Muscle layer of colon (tissue), 2 donors: ENCODE data around the gene TAF4.
"Not testable (repeated sequence)": the region's sequence is repeated elsewhere in the genome, so short reads cannot be mapped to it uniquely, and the experiment has no call there.

Experiments used
- H3K27ac ChIP-seq: one replicate; pipeline ENCODE4 v1.7.0; 2013; ENCODE audit warnings: low read depth, mild to moderate bottlenecking, low read length, moderate library complexity
- H3K27me3 ChIP-seq, 2 donors: one replicate each; pipeline ENCODE4 v1.7.0; 2013; ENCODE audit warnings: low read length in 2 of 2, mild to moderate bottlenecking in 2 of 2; ENCODE audit not compliant: insufficient read depth in 2 of 2, control insufficient read depth in 1 of 2
- H3K36me3 ChIP-seq: one replicate; pipeline ENCODE4 v1.7.0; 2013; ENCODE audit warnings: mild to moderate bottlenecking, low read length; ENCODE audit not compliant: insufficient read depth
- H3K4me1 ChIP-seq: one replicate; pipeline ENCODE4 v1.7.0; 2013; ENCODE audit warnings: mild to moderate bottlenecking, low read length; ENCODE audit not compliant: insufficient read depth
- H3K4me3 ChIP-seq, 2 donors: one replicate each; pipeline ENCODE4 v1.7.0; 2013; ENCODE audit warnings: low read length in 2 of 2, low read depth in 1 of 2, mild to moderate bottlenecking in 1 of 2, moderate library complexity in 1 of 2
- H3K9ac ChIP-seq: one replicate; pipeline ENCODE4 v1.7.0; 2013; ENCODE audit warnings: low read length
- H3K9me3 ChIP-seq: one replicate; pipeline ENCODE4 v1.7.0; 2013; ENCODE audit warnings: mild to moderate bottlenecking, low read length
- donor health status: abdominal sarcoma.
- donor health status: Adenocarcinoma of cecum.

TAF4 gene

GRCh38 chr20:61986762-61987321 is 78.8 kb downstream of the TAF4 start:
- Histone ChIP-seq H3K27me3 (no peaks in the 10 kb centered on the region), H3K9me3 (no peaks in the 10 kb centered on the region), H3K4me1 (no peaks in the 10 kb centered on the region), H3K27ac (no peak overlapping the region), H3K4me3 (no peak overlapping the region), H3K36me3 (peaks cover 26% of the 10 kb centered on the region), H3K9ac (no peak overlapping the region)

- H3K27me3 ChIP-seq: no peaks in the 10 kb centered on the region
- H3K4me1 ChIP-seq: no peaks in the 10 kb centered on the region
- H3K9ac ChIP-seq: no peak overlapping the region
- H3K4me3 ChIP-seq: no peak overlapping the region
- H3K36me3 ChIP-seq: peaks cover 15% of the 10 kb centered on the region
- H3K9me3 ChIP-seq: no peaks in the 10 kb centered on the region
- H3K27ac ChIP-seq: no peak overlapping the region
These were observed 80.6 kb downstream of the TAF4 start for GRCh38 chr20:61985096-61985495.

GRCh38 chr20:61984431-61984830 is 81.2 kb downstream of the TAF4 start:
- not testable (repeated sequence) for H3K27ac ChIP-seq, H3K9ac ChIP-seq, H3K9me3 ChIP-seq, H3K4me3 ChIP-seq, H3K4me1 ChIP-seq, H3K27me3 ChIP-seq
- H3K36me3 ChIP-seq: peaks cover 11% of the 10 kb centered on the region

GRCh38 chr20:61983965-61984364 is 81.7 kb downstream of the TAF4 start:
- Histone ChIP-seq H3K9me3 (no peaks in the 10 kb centered on the region), H3K4me3 (no peak overlapping the region), H3K27ac (no peak overlapping the region), H3K36me3 (peaks cover 11% of the 10 kb centered on the region), H3K9ac (no peak overlapping the region), H3K4me1 (no peaks in the 10 kb centered on the region), H3K27me3 (no peaks in the 10 kb centered on the region)

- Histone ChIP-seq H3K9me3 (no peaks in the 10 kb centered on the region), H3K9ac (no peak overlapping the region), H3K36me3 (peaks cover 10% of the 10 kb centered on the region)
These were observed 82.7 kb downstream of the TAF4 start for GRCh38 chr20:61982951-61983315.

GRCh38 chr20:61982191-61982950 is 83.3 kb downstream of the TAF4 start:
- H3K36me3 ChIP-seq: peaks cover 5% of the 10 kb centered on the region

More at GRCh38 chr20:61982951-61983315, 82.7 kb downstream of the TAF4 start:
- Histone ChIP-seq H3K4me3 (no peak overlapping the region), H3K27me3 (no peaks in the 10 kb centered on the region), H3K27ac (no peak overlapping the region), H3K4me1 (no peaks in the 10 kb centered on the region)

DNA sequence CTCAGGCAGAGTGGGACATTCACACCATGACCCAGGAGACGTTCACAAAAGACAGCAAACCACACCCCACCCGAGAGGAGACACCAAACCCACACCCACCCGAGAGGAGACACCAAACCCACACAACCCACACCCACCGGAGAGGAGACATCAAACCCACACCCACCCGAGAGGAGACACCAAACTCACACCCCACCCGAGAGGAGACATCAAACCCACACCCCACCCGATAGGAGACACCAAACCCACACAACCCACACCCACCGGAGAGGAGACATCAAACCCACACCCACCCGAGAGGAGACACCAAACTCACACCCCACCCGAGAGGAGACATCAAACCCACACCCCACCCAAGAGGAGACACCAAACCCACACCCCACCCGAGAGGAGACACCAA is 84.0 kb downstream of the TAF4 start:
- not testable (repeated sequence) for H3K27me3 ChIP-seq, H3K4me1 ChIP-seq, H3K36me3 ChIP-seq

More at GRCh38 chr20:61982191-61982950, 83.3 kb downstream of the TAF4 start:
- no peak overlapping the region for H3K9ac ChIP-seq
- no peaks in the 10 kb centered on the region for H3K9me3 ChIP-seq
- no peaks in the 10 kb centered on the region for H3K27me3 ChIP-seq
- no peak overlapping the region for H3K27ac ChIP-seq
- H3K4me3 ChIP-seq: no peak overlapping the region
- no peaks in the 10 kb centered on the region for H3K4me1 ChIP-seq

GRCh38 chr20:61980647-61981583 is 84.8 kb downstream of the TAF4 start:
- Histone ChIP-seq H3K4me3 (no peak overlapping the region), H3K4me1 (no peaks in the 10 kb centered on the region), H3K9ac (no peak overlapping the region), H3K9me3 (no peaks in the 10 kb centered on the region), H3K36me3 (peaks cover 5% of the 10 kb centered on the region), H3K27ac (no peak overlapping the region), H3K27me3 (no peaks in the 10 kb centered on the region)

More for the DNA sequence above, 84.0 kb downstream of the TAF4 start:
- H3K9me3 ChIP-seq, H3K27ac ChIP-seq, H3K9ac ChIP-seq, H3K4me3 ChIP-seq: not testable (repeated sequence)

DNA sequence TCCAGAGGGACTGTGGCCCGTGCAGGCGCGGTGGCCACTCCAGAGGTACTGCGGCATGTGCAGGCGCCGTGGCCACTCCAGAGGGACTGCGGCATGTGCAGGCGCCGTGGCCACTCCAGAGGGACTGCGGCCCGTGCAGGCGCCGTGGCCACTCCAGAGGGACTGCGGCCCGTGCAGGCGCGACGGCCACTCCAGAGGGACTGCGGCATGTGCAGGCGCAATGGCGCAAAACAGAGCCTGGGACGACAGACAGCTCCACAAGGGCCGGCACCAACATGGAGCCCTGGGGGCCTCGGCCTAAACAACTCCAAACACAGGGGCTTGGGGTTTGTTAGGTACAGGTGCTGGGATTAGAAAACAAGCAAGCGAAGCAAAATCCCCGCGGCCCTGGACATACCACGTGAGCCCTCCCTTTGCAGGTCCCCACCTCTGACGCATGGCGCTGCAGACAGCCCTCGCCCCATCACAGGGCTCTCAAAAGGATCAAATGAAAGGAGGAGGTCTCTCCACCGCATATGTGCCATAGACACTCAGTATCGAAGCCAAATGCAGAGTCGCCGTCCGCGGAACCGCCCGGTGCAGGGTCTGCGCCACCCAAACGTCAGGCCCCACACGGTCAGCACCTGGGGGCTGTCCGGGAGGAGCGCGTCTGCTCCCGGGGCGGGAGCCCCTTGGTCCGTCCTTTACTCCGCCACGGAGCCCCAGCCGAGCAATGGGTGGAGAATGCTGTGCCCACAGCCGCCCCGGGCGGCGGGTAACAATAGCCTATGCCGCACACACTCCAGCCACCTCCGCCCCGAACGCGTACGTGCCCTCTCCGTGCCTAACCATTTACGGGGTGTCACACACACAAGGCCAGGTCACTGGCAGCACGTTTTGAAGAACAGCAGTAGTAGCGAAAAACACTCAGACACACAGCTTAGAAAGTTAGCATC is 85.7 kb downstream of the TAF4 start:
- Histone ChIP-seq H3K27me3 (no peaks in the 10 kb centered on the region), H3K4me1 (no peaks in the 10 kb centered on the region), H3K9ac (no peak overlapping the region), H3K9me3 (no peaks in the 10 kb centered on the region), H3K36me3 (peaks cover 5% of the 10 kb centered on the region), H3K4me3 (no peak overlapping the region), H3K27ac (no peak overlapping the region)

DNA sequence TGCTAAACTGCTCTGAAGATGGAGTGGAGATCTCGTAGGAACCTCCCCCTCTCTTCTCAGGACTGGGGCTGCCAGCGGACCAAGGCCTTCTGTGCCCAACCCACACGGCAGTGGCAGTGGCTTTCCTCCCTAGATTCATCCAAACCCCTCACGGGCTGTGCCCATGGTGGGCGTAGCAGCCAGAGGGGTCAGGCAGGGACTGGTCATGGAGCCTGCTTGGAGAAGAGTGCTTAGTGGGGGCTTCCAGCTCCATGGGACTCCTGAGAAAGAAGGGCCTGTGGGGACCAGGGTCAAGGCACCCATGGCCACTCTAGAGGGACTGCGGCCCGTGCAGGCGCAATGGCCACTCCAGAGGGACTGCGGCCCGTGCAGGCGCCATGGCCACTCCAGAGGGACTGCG is 86.6 kb downstream of the TAF4 start:
- H3K9me3 ChIP-seq: no peaks in the 10 kb centered on the region
- no peak overlapping the region for H3K9ac ChIP-seq
- no peak overlapping the region for H3K27ac ChIP-seq
- no peaks in the 10 kb centered on the region for H3K4me1 ChIP-seq
- no peaks in the 10 kb centered on the region for H3K27me3 ChIP-seq
- no peak overlapping the region for H3K4me3 ChIP-seq
- H3K36me3 ChIP-seq: peaks cover 7% of the 10 kb centered on the region

DNA sequence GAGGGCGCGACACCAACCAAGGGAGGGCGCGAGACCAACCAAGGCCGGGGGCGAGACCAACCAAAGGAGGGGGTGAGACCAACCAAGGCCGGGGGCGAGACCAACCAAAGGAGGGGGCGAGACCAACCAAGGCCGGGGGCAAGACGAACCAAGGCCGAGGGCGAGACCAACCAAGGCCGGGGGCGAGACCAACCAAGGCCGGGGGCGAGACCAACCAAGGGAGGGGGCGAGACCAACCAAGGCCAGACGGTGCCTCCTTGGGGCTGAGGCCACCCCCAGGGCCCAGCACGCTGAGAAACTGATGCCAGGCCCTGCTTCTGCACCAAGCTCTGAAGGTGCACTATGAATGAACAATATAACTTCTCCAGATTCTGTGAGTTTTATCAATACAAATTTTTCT is 87.2 kb downstream of the TAF4 start:
- Histone ChIP-seq H3K27ac (no peak overlapping the region), H3K27me3 (no peaks in the 10 kb centered on the region), H3K36me3 (peaks cover 9% of the 10 kb centered on the region), H3K4me3 (no peak overlapping the region), H3K9me3 (no peaks in the 10 kb centered on the region), H3K4me1 (no peaks in the 10 kb centered on the region), H3K9ac (no peak overlapping the region)
